K562 (cell line): ENCODE measurements around the gene PSAP. TPM values are rescaled to one million over a fixed set of nuclear protein-coding genes. Genes with fewer than 3 reads are reported as not detected.

Source experiments
- ELF1 ChIP-seq: fragments of 200-800 bp; sonication (Bioruptor generic); IDR thresholded peaks from 2 replicates; pipeline ENCODE4 v1.6.1; 2016; ENCODE audit warnings: missing genetic modification characterization, missing compliant biosample characterization
- FOXK1 ChIP-seq: sonication (generic); formaldehyde crosslinking; IDR thresholded peaks from 2 replicates; pipeline ENCODE4 v1.8.0; 2022; ENCODE audit warnings: missing genetic modification reagents, mild to moderate bottlenecking, borderline replicate concordance
- IRF2 ChIP-seq: sonication (generic); formaldehyde crosslinking; IDR thresholded peaks from 2 replicates; pipeline ENCODE4 v1.8.1; 2022; ENCODE audit warnings: mild to moderate bottlenecking, missing genetic modification reagents
- MTA3 ChIP-seq: fragments of 450-650 bp; formaldehyde crosslinking; IDR thresholded peaks from 2 replicates; pipeline ENCODE4 v1.6.1; 2017; ENCODE audit warnings: mild to moderate bottlenecking, borderline replicate concordance
- RAD21 ChIP-seq, 2 experiments: fragments of 250-450 bp in 1 of 2; fragments of 450-650 bp in 1 of 2; sonication (Bioruptor Pico) in 1 of 2; formaldehyde crosslinking in 1 of 2; IDR thresholded peaks in 1 of 2; conservative IDR thresholded peaks in 1 of 2; 2 replicates each; pipeline versions ENCODE4 v1.4.0 to v1.8.0; 2020 to 2022; ENCODE audit warnings: mild to moderate bottlenecking in 2 of 2, moderate library complexity in 1 of 2
- RFX7 ChIP-seq: fragments of 250-450 bp; sonication (Bioruptor Pico); IDR thresholded peaks from 2 replicates; pipeline ENCODE4 v1.5.1; 2021; ENCODE audit warnings: mild to moderate bottlenecking
- ZNF408 ChIP-seq: fragments of 250-450 bp; sonication (Bioruptor Pico); IDR thresholded peaks from 2 replicates; pipeline ENCODE4 v1.4.0; 2020; ENCODE audit warnings: low read depth, mild to moderate bottlenecking, moderate library complexity
- ZNF668 ChIP-seq: fragments of 250-450 bp; sonication (Bioruptor Pico); IDR thresholded peaks from 2 replicates; pipeline ENCODE4 v1.8.0; 2022; ENCODE audit warnings: mild to moderate bottlenecking, inconsistent platforms
- ZNF695 ChIP-seq: fragments of 450-650 bp; formaldehyde crosslinking; IDR thresholded peaks from 2 replicates; pipeline ENCODE4 v1.4.0; 2020; ENCODE audit warnings: mild to moderate bottlenecking, moderate library complexity
- polyA plus RNA-seq, 8 experiments: library from polyadenylated mRNA; depleted of rRNA in 4 of 8; stranded (reverse) in 5 of 8; unstranded in 3 of 8; fragments of >200 nt; fragmentation: Nextera tagmentation in 2 of 8; fragmentation: Illumina TruSeq in 1 of 8; extraction: Ambion mirVana in 2 of 8; extraction: Trizol in 1 of 8; gene quantifications; 2 replicates each; pipeline versions ENCODE4 v1.2.1 to v1.2.3, GENCODE V29; 2011 to 2014; ENCODE audit warnings: inconsistent platforms in 1 of 8, missing spikeins in 1 of 8
- total RNA-seq, 7 experiments: library from RNA; depleted of rRNA in 6 of 7; stranded (reverse); fragments of >200 nt in 6 of 7; fragmentation: Illumina TruSeq in 2 of 7; extraction: Trizol in 2 of 7; gene quantifications; 2 replicates each; pipeline versions ENCODE4 v1.2.1 to v1.2.3, GENCODE V29; 2011 to 2021; ENCODE audit warnings: low replicate concordance in 1 of 7
- TF ChIP-seq, protein P1 (sequence below): conservative IDR thresholded peaks from 2 replicates; pipeline ENCODE4 v1.6.1; 2011; ENCODE audit warnings: low read depth, mild to moderate bottlenecking, low read length; ENCODE audit not compliant: control insufficient read depth
- TF ChIP-seq, protein P2 (sequence below): fragments of 450-650 bp; formaldehyde crosslinking; IDR thresholded peaks from 2 replicates; pipeline ENCODE4 v1.4.0; 2022; ENCODE audit warnings: missing genetic modification characterization

The PSAP gene
- total and polyA plus RNA-seq, 9 of the 15 experiments (the other 6 are each of a cell fraction or from before 2014, with no cell fraction given), result 245 to 700 (median 429) TPM

DNA sequence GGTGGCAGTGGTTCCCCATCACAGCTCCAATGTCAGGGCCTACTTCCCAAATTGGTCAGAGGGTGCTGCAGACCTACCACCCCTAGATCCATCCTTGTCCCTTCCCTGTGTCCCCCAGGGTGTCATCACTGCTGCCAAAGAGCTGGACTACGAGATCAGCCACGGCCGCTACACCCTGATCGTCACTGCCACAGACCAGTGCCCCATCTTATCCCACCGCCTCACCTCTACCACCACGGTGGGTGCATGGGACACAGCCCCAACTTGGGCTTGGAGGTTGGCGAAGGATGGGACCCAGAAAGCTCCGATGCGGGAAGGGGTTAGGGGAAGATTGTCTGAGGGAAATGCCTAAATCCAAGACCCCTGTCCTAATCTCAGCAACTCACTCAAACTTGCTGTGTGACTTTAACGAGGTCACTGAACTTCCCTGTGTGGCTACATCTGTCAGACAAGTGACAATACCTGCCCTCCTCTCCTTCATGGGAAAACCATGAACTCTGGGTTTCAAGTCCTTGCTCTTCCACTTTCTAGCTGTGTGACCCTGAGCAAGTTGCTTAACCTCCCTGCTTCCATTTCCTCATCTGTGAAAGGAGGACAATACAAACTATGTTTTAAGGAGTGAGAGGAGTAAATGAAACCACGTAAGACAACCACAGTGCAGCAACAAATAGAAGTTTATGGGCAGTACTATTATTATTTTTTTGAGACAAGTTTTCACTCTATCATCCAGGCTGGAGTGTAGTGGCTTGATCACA lies 72.8 kb downstream of the PSAP start (continued):
- TF ChIP-seq, protein P1, sequence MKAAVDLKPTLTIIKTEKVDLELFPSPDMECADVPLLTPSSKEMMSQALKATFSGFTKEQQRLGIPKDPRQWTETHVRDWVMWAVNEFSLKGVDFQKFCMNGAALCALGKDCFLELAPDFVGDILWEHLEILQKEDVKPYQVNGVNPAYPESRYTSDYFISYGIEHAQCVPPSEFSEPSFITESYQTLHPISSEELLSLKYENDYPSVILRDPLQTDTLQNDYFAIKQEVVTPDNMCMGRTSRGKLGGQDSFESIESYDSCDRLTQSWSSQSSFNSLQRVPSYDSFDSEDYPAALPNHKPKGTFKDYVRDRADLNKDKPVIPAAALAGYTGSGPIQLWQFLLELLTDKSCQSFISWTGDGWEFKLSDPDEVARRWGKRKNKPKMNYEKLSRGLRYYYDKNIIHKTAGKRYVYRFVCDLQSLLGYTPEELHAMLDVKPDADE, result no peak
- TF ChIP-seq IRF2 (CRISPR knock-in tag) (no peak), ZNF668 (CRISPR knock-in tag) (no peak), RFX7 (no peak), ZNF408 (CRISPR knock-in tag) (no peak), FOXK1 (no peak), RAD21 (CRISPR knock-in tag; conservative IDR thresholded peaks at IDR 0.05 in 1 of 2, IDR thresholded peaks at IDR 0.05 in 1 of 2) (no peak), ELF1 (tag) (no peak), ZNF695 (CRISPR knock-in tag) (no peak), MTA3 (no peak)
- TF ChIP-seq, protein P2, sequence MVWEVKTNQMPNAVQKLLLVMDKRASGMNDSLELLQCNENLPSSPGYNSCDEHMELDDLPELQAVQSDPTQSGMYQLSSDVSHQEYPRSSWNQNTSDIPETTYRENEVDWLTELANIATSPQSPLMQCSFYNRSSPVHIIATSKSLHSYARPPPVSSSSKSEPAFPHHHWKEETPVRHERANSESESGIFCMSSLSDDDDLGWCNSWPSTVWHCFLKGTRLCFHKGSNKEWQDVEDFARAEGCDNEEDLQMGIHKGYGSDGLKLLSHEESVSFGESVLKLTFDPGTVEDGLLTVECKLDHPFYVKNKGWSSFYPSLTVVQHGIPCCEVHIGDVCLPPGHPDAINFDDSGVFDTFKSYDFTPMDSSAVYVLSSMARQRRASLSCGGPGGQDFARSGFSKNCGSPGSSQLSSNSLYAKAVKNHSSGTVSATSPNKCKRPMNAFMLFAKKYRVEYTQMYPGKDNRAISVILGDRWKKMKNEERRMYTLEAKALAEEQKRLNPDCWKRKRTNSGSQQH, result no peak
- TF ChIP-seq, all 486 proteins: peak for 0
